GM12878 (cell line): Measurements from ENCODE around the gene ABHD3. TPM values are rescaled to one million over a fixed set of nuclear protein-coding genes. Genes with fewer than 3 reads are reported as not detected.

Experiments used
- ATAC-seq: fragments of 200-7000 bp; cut with Tn5 transposase; 3 replicates; pipeline ENCODE4 v1.9.1; 2020; ENCODE audit warnings: mild to moderate bottlenecking, moderate library complexity
- Bru-seq: library from RNA; stranded (reverse); fragments of 400-500 nt; gene quantifications from one replicate; lab custom pipeline; 2021; lab: Mats Ljungman, UMichigan
- BruChase-seq, 2 experiments: library from RNA; stranded (reverse); fragments of 400-500 nt; gene quantifications; one replicate each; lab custom pipeline; 2021; lab: Mats Ljungman, UMichigan
- BruUV-seq: library from RNA; stranded (reverse); fragments of 400-500 nt; replicated peaks from 2 replicates; lab custom pipeline; 2021; lab: Mats Ljungman, UMichigan
- CTCF ChIA-PET: fragments of 300-600 bp; sonication (Branson Sonifier 250); formaldehyde crosslinking; extraction: SDS; loops from one replicate; lab custom pipeline; 2021; ENCODE audit warnings: inconsistent platforms; lab: Yijun Ruan, JAX
- POLR2A ChIA-PET: fragments of 350-600 bp; formaldehyde crosslinking; extraction: SDS; loops from one replicate; lab custom pipeline; 2021; ENCODE audit warnings: inconsistent platforms; lab: Charles Lee
- RAD21 ChIA-PET: fragments of 300-600 bp; sonication (Branson Sonifier 250); formaldehyde crosslinking; loops from one replicate; lab custom pipeline; 2023; ENCODE audit warnings: antibody characterized with exemption; ENCODE audit not compliant: unreplicated experiment; lab: Charles Lee
- SMC1A ChIA-PET: fragments of 300-600 bp; sonication (Branson Sonifier 250); formaldehyde crosslinking; loops from one replicate; lab custom pipeline; 2023; ENCODE audit not compliant: unreplicated experiment, uncharacterized antibody; lab: Charles Lee
- DNase-seq: peaks from one replicate; pipeline ENCODE4 v3.0.0-alpha.2; 2011; ENCODE audit warnings: low read depth, low spot score
- FAIRE-seq: peaks from 3 replicates; lab custom pipeline; 2011; peaks lifted over from hg19 to GRCh38; lab: Jason Lieb, UNC
- H2AFZ ChIP-seq: 2 replicates; pipeline ENCODE4 v1.6.0; 2011; ENCODE audit warnings: low read depth, low read length, control low read depth; ENCODE audit not compliant: control insufficient read depth
- H3K27ac ChIP-seq: 2 replicates; pipeline ENCODE4 v1.5.1; 2011; ENCODE audit warnings: control low read depth; ENCODE audit not compliant: control insufficient read depth, insufficient read depth
- H3K27me3 ChIP-seq, 2 experiments: replicated peaks in 1 of 2; 2 replicates each; pipeline versions ENCODE4 v1.6.0 to v1.6.1; 2011; ENCODE audit warnings: low read length in 1 of 2; ENCODE audit not compliant: control insufficient read depth in 2 of 2, insufficient read depth in 2 of 2
- H3K36me3 ChIP-seq, 2 experiments: 2 replicates each; pipeline ENCODE4 v1.5.1; 2011; ENCODE audit warnings: low read length in 1 of 2; ENCODE audit not compliant: control insufficient read depth in 2 of 2, insufficient read depth in 2 of 2
- H3K4me1 ChIP-seq: 2 replicates; pipeline ENCODE4 v1.6.1; 2011; ENCODE audit warnings: mild to moderate bottlenecking, low read length, moderate library complexity, mixed read lengths; ENCODE audit not compliant: control insufficient read depth, insufficient read depth
- H3K4me2 ChIP-seq: 2 replicates; pipeline ENCODE4 v1.6.0; 2011; ENCODE audit warnings: control low read depth; ENCODE audit not compliant: control insufficient read depth, insufficient read depth
- H3K4me3 ChIP-seq: fragments of 200-600 bp; sonication (generic); 2 replicates; pipeline ENCODE4 v1.5.1; 2016
- H3K79me2 ChIP-seq: 2 replicates; pipeline ENCODE4 v1.6.0; 2011; ENCODE audit warnings: low read length; ENCODE audit not compliant: control insufficient read depth, insufficient read depth
- H3K9ac ChIP-seq: 2 replicates; pipeline ENCODE4 v1.8.0; 2011; ENCODE audit warnings: low read length, control low read depth, mixed read lengths; ENCODE audit not compliant: control insufficient read depth, insufficient read depth
- H3K9me3 ChIP-seq: replicated peaks from 3 replicates; pipeline ENCODE4 v1.5.1; 2011; ENCODE audit warnings: mild to moderate bottlenecking, low read length; ENCODE audit not compliant: control insufficient read depth, insufficient read depth
- H4K20me1 ChIP-seq: 2 replicates; pipeline ENCODE4 v1.6.0; 2011; ENCODE audit not compliant: control insufficient read depth, insufficient read depth
- BMI1 ChIP-seq: fragments of 450-650 bp; IDR thresholded peaks from 2 replicates; pipeline ENCODE4 v1.6.1; 2016; ENCODE audit warnings: mild to moderate bottlenecking, moderate library complexity, borderline replicate concordance
- JUND ChIP-seq: IDR thresholded peaks from 2 replicates; pipeline ENCODE4 v1.6.1; 2012; ENCODE audit warnings: low read depth, mild to moderate bottlenecking, low read length, improper control_type of control experiment, moderate library complexity
- POU2F2 ChIP-seq: IDR thresholded peaks from 3 replicates; pipeline ENCODE4 v1.6.1; 2011; ENCODE audit warnings: low read depth, mild to moderate bottlenecking, low read length, borderline replicate concordance
- RELB ChIP-seq: fragments of 450-650 bp; IDR thresholded peaks from 2 replicates; pipeline ENCODE4 v1.6.1; 2017; ENCODE audit warnings: low read depth, mild to moderate bottlenecking, moderate library complexity
- RUNX3 ChIP-seq: IDR thresholded peaks from 2 replicates; pipeline ENCODE4 v1.6.1; 2012; ENCODE audit warnings: low read length, inconsistent platforms
- SMARCA5 ChIP-seq: fragments of 450-650 bp; IDR thresholded peaks from 2 replicates; pipeline ENCODE4 v1.6.1; 2017; ENCODE audit warnings: mild to moderate bottlenecking
- USF2 ChIP-seq: IDR thresholded peaks from 2 replicates; pipeline ENCODE4 v1.6.1; 2011; ENCODE audit warnings: low read depth, low read length, improper control_type of control experiment, borderline replicate concordance
- WRNIP1 ChIP-seq: IDR thresholded peaks from 2 replicates; pipeline ENCODE4 v1.6.1; 2011; ENCODE audit warnings: low read depth, low read length, improper control_type of control experiment, borderline replicate concordance
- ZNF592 ChIP-seq: fragments of 450-650 bp; IDR thresholded peaks from 2 replicates; pipeline ENCODE4 v1.6.1; 2017; ENCODE audit warnings: mild to moderate bottlenecking, moderate library complexity
- WGBS: methylation state at CpG from one replicate; pipeline ENCODE4 v1.1.6; 2016; ENCODE audit warnings: low lambda C conversion rate; ENCODE audit not compliant: insufficient replicate concordance, insufficient coverage; ENCODE audit errors: missing lambda C conversion rate; 5-methylcytosine and 5-hydroxymethylcytosine counted together
- in situ Hi-C: fragments of 300-500 bp; cut with MboI; formaldehyde crosslinking; loops from 9 replicates; pipeline ENCODE4 v1.14.3; 2018; ENCODE audit warnings: mixed read lengths
- intact Hi-C: fragments of 100-400 bp; cut with micrococcal nuclease; formaldehyde crosslinking; loops from one replicate; pipeline ENCODE4 v1.14.2; 2022; ENCODE audit not compliant: unreplicated experiment
- long read RNA-seq, 2 experiments: library from polyadenylated mRNA; unstranded; transcript quantifications; one replicate each; pipeline ENCODE4 v2.0.0, GENCODE V29; 2019 to 2020
- polyA minus RNA-seq, 3 experiments: library from RNA; depleted of rRNA, polyadenylated mRNA; stranded (reverse); fragments of >200 nt; gene quantifications; 2 replicates each; pipeline ENCODE4 v1.2.3, GENCODE V29; 2011
- polyA plus RNA-seq, 11 experiments: library from polyadenylated mRNA; depleted of rRNA in 4 of 11; unstranded in 6 of 11; stranded (reverse) in 5 of 11; fragments of >200 nt; fragmentation: Nextera tagmentation in 4 of 11; fragmentation: Illumina TruSeq in 1 of 11; extraction: Ambion mirVana in 4 of 11; extraction: Trizol in 1 of 11; gene quantifications; 1 replicate in 1 of 11; 2 replicates in 10 of 11; pipeline versions ENCODE4 v1.2.1 to v1.2.3, GENCODE V29; 2011 to 2016; ENCODE audit warnings: inconsistent platforms in 2 of 11, missing spikeins in 2 of 11, low read depth in 1 of 11
- total RNA-seq, 4 experiments: library from RNA; depleted of rRNA in 3 of 4; stranded (reverse); fragments of >200 nt in 3 of 4; fragmentation: Illumina TruSeq in 1 of 4; extraction: Trizol in 1 of 4; gene quantifications; 2 replicates each; pipeline versions ENCODE4 v1.2.1 to v1.2.3, GENCODE V29; 2013 to 2021

Gene ABHD3
- 59.0 and 63.9 TPM in 2 replicates for total RNA-seq (2013; cell fraction: nucleolus; rRNA removed)
- 18.8 and 23.2 TPM in 2 replicates for total RNA-seq (2014; rRNA removed)
- 17.2 and 19.5 TPM in 2 replicates for total RNA-seq (2014; rRNA removed; fragmentation: Illumina TruSeq; extraction: Trizol)
- total RNA-seq (2021): 16.1 and 18.5 TPM in 2 replicates
- polyA plus RNA-seq (2011; ENCODE audit: low read depth): 7.7 TPM
- polyA plus RNA-seq (2011; rRNA removed): 33.6 and 45.3 TPM in 2 replicates
- polyA plus RNA-seq (2011; cell fraction: cytosol; rRNA removed): 13.6 and 13.9 TPM in 2 replicates
- 46.2 and 59.6 TPM in 2 replicates for polyA plus RNA-seq (2011; cell fraction: nucleus; rRNA removed)
- 11.9 and 14.2 TPM in 2 replicates for polyA plus RNA-seq (2012)
- polyA plus RNA-seq (2014; fragmentation: Illumina TruSeq; extraction: Trizol): 14.4 and 16.5 TPM in 2 replicates
- 10 to 100 TPM in 1 of 2 experiments, 1 to 10 TPM in 1; 4.9 to 11.9 TPM for polyA plus RNA-seq (2014; fragmentation: Nextera tagmentation; extraction: Ambion mirVana)
- 17.9 and 19.6 TPM in 2 replicates for polyA plus RNA-seq (2014; rRNA removed)
- 10 to 100 TPM; 43.0 to 49.8 TPM for polyA plus RNA-seq (2016; fragmentation: Nextera tagmentation; extraction: Ambion mirVana)
- polyA minus RNA-seq (2011; rRNA and poly(A)+ RNA removed): 21.6 and 30.1 TPM in 2 replicates
- 8.8 and 12.4 TPM in 2 replicates for polyA minus RNA-seq (2011; cell fraction: cytosol; rRNA and poly(A)+ RNA removed)
- 21.3 and 34.9 TPM in 2 replicates for polyA minus RNA-seq (2011; cell fraction: nucleus; rRNA and poly(A)+ RNA removed)
- percentile 74 among the genes with signal in this experiment for Bru-seq, nascent RNA
- BruChase-seq, experiment 1, labeled RNA remaining after a 6-hour chase: percentile 90 among the genes with signal in this experiment
- percentile 82 among the genes with signal in this experiment for BruChase-seq, experiment 2, labeled RNA remaining after a 2-hour chase
- long read RNA-seq, experiment 1, transcript ABHD3-201 (9 exons, 2,064 nt): major isoform, 22 of 32 reads
- long read RNA-seq, experiment 1, partial matches to known transcripts: 1 of 32 reads
- long read RNA-seq, experiment 1, other reads (novel, unspliced or antisense): 8 of 32 reads
- long read RNA-seq, experiment 2, transcript ABHD3-201 (9 exons, 2,064 nt): major isoform, 96 of 151 reads
- long read RNA-seq, experiment 2, transcript ABHD3-202 (5 exons, 877 nt): minor isoform, 22 of 151 reads
- long read RNA-seq, experiment 2, partial matches to known transcripts: 7 of 151 reads
- long read RNA-seq, experiment 2, other reads (novel, unspliced or antisense): 26 of 151 reads

- H3K9ac ChIP-seq: peak within 1 kb of the TSS; percentile 87
- TSS peak; percentile 72 for BruUV-seq
- peak within 1 kb of the TSS; percentile 76 for H3K4me3 ChIP-seq
- WGBS: 1% methylated on average over 60 of the region's 60 CpGs
- peak; percentile 89 for FAIRE-seq
- ATAC-seq: peak; percentile 97
- no peaks in the 10 kb centered on the region for H3K27me3 ChIP-seq
- H3K36me3 ChIP-seq: no peaks in the 10 kb centered on the region
- ChIA-PET RAD21 (interaction anchor here (0.7 to 2.9 kb wide), 8 partner anchors 19 to 175 kb away, joined by 3 to 12 read pairs (median 6); partner anchors contain the start of genes ESCO1 and MIB1), SMC1A (interaction anchor here (1.5 kb wide), 1 partner anchor 36 kb away, joined by 4 read pairs; the partner anchor contains the start of gene MIB1), POLR2A (interaction anchor here (1.0 to 1.9 kb wide), 3 partner anchors 36 to 88 kb away, joined by 6 to 7 read pairs (median 7); partner anchors contain the start of gene MIB1), CTCF (interaction anchor here (1.3 to 2.6 kb wide), 3 partner anchors 20 to 104 kb away, joined by 3 to 9 read pairs (median 5); partner anchors contain the start of genes ESCO1 and SNRPD1)
- H3K4me2 ChIP-seq: peak within 1 kb of the TSS; percentile 91
- no peaks in the 10 kb centered on the region for H3K4me1 ChIP-seq
- H2AFZ ChIP-seq: peak within 1 kb of the TSS; percentile 93
- H4K20me1 ChIP-seq: no peaks in the 10 kb centered on the region
- in situ Hi-C loops: no loop called here
- intact Hi-C loops: loop anchor here (1.0 to 2.0 kb wide), 3 partner anchors 20 to 92 kb away; partner anchors contain the start of genes MIB1 and SNRPD1
- peaks cover 14% of the 10 kb centered on the region for H3K79me2 ChIP-seq
- peak within 1 kb of the TSS; percentile 83 for H3K27ac ChIP-seq
- peak; percentile 55 for DNase-seq
- no peaks in the 10 kb centered on the region; the same call in 2 of the 3 replicates for H3K9me3 ChIP-seq
- TF ChIP-seq BMI1 (no peak), POU2F2 (peak; percentile 32; the same call in 1 of the 3 replicates), RELB (peak; percentile 57), RUNX3 (peak; percentile 76), SMARCA5 (peak; percentile 21; the same call in 1 of the 2 replicates), WRNIP1 (no peak), ZNF592 (no peak), USF2 (no peak), JUND (no peak)
Measured at GRCh38 chr18:21704603-21705364, at the start of gene ABHD3. Gene ABHD3 (minus strand): TSS chr18:21704774. CDS start chr18:21704665, 109 bp downstream.
